ENCODE data around the gene PNMA8A.

PNMA8A gene

DNA sequence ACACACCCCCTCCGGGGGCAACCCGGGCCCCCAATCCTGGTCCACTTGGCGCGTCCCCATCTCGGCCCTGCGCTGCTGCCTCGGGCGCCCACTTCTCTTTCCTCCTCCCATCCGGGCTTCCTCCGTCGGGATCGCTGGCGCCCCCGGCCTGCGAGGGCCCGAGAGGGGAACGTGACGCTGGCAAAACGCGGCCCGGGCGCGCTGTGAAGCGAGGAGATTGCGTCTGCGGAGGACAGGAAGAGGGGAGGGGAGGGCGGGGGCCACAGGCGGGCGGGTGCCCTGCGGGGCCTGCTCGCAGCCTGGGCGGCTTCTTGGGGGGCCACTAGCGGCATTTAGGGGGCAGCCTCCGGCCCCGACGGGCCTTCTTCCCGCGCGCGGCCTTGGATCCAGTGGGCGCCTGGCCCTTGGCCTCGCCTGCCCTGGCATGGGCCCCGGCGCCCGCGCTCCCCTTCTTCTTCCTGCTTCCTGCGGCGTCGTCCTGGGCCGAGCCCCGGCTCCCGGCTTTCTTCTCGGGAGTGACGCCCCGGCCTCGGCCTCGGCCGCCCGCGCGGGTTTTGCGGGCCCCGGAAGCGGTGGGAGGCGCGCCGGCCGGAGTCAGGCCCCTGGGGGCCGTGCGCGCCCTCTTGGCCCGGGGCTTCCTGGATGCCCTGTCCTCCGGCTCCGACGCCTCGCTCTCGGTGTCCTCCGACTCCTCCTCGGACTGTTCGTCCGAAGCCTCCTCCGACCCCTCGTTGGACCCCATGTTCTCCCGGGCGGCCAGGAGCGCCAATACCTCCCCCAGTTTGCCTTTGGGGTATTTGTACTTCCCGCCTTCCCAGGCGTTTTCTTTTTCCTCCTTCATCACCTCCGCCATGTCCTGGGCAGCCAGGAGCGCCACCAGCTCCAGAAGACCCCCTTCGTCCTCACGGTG lies 22.1 kb upstream of the PNMA8A start:
- DNase-seq (ENCODE audit: low read depth in 1 of 2, low spot score in 1 of 2): no peak

DNA sequence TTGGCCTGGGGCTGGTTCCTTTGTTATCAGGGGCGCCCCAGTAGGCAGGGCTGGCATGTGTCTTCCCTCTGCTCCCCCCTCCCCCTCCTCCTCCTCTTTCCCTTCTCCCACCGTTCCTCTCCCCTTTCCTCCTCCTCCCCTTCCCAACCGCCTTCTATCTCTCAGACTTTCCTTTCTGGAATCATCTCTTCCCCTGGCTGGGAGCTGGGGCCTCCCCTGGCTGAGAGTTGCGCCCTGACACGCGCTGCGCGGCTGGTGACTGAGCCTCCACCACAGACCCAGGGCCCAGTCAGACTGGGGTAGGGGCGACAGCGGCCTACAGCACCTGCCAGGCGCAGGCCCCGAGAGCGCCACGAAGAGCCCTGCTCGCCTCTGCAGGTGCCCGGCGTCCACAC lies 21.5 kb upstream of the PNMA8A start:
- no peak for DNase-seq (ENCODE audit: low read depth in 1 of 2, low spot score in 1 of 2)

DNA sequence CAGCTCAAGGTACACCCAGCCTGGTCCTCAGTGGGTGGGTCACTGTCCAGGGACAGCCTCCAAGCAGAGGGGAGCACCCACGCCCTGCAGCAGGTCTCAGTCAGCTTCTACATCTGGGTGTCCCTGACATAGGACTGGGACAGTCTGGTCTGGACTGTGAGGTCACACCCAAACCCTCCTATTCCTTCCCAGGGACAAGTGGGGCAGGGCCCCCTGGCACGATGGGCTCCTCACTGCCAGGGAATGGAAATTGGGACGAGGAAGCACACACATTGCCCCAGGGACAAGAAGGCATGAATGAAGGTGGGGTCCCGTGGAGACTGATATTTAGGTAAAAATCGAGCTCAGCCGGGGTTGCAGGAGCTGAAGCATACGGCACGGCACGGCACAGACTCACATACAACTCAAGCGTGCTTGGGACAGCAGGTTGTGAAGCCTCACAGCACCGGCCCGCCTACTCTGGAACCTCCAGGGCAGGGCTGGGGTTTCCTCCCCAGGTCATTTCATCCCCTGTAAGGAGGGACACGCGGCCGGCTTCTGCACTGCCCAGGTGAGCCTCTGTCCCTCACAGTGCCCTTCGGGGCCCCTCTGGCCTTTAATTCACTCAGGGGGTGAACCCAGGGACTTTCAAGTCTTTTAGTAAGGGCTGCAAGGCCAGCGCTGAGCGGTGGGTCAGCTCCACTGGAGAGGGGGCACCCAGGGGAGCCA lies 20.8 kb upstream of the PNMA8A start:
- DNase-seq (ENCODE audit: low read depth in 1 of 2, low spot score in 1 of 2): no peak

DNA sequence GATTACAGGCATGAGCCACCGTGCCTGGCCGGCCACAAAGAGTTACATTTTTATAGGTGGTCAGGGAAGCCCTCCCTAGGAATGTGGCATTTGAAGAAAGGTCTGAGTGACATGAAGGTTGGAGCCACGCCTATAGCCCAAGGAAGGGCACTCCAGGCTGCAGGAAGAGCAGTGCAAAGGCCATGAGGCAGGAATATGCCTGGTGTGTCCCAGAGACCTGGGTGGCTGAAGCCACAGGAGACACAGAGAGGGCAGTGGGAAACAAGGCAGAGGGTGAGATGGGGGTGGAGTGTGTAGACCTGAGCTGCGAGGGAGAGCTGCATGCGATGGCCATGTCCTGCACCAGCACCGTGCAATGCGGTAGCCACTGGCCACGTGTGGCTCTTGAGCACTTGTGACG lies 19.4 kb upstream of the PNMA8A start:
- no peak for DNase-seq (ENCODE audit: low read depth in 1 of 2, low spot score in 1 of 2)

DNA sequence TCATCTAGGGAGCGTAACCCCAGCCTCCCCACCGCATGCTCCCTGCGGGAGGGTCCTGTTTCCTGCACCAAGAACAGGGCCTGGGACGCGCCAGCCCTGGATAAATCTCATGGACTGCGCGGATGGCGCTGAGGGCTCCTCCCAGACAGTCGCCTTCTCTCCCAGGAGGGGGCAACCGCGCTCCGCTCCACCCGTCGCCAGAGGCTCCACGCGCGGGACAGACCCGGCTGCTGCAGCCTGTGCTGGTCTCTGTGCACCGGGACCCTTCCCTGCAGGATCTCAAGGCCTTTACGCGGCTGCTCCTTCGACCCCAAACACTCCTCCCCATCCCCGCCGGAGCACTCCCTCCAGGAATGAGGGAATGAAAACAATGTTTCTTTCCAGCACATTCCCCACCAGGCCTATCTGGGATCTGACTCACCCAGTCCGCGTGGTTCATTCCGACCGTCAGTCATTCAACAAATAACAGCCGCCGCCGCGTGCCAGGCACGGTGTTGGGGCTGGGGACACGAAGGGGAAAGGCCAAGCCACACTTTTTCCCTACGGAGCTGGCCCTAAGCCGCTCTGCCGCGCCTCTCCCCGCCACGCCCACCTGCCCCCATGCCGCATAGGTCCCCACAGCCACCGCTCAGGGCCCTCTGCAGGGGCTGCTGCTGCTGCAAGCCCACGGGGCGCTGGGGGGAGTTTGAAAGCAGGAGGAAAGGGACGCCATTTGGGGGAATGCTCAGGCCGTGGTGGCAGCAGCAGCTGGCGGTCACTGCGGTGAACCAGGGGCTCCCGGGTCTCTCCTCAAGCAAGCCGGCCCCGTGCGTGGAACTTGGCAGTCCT lies 18.3 kb upstream of the PNMA8A start:
- DNase-seq (ENCODE audit: low read depth in 1 of 2, low spot score in 1 of 2): no peak

DNA sequence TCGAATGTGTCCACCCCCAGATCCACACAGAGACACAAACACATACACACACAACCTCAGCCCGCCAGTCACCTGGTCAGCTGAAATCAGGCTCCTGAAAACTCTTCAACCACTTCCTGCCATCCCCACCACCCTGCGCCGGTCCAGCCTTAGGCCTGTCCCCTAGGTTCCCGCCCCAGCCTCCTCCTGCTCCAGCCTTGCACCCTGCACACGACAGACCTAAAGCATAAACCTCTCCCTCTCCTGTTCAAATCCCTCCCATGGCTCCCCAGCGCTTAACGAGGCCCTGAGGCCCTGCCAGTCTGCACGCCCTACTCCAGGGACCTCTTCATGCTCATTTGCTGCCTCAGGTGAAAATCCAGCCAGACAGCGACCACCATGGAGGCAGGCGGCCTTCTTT lies 17.2 kb upstream of the PNMA8A start:
- DNase-seq (ENCODE audit: low read depth in 1 of 2, low spot score in 1 of 2): no peak

DNA sequence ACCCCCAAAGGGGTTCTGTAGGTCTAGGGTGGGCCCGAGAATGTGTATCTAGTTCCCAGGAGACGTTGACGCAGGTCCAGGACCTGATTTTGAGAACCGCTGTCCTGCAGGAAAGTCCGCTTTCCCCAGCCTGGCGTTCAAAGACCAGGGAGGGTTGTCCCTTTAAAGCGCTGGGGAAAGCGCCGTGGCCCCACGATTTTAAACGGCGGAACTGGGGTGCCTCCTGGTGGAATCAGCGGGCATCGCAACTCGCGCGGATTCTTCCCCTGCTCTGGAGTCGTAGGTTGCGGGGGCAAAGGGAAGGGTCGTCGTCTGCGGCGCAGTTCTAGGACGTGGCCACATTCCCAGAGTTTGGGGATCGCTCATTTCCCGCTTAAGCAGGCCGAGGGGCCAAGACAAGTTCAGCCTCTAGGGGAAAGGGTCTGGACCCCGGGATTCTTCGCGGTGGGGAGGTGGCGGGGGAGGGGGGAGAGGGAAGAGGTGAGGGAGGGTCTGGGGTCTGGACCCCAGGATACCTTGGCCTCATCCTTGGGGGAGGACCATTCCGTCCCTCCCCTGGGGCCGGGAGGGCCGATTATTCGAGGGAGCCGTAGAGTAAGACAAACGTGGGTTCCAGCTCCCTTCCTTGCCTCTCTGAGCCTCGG lies 16.6 kb upstream of the PNMA8A start:
- peak; percentile 54 to 78 for DNase-seq (ENCODE audit: low read depth in 1 of 2, low spot score in 1 of 2)

DNA sequence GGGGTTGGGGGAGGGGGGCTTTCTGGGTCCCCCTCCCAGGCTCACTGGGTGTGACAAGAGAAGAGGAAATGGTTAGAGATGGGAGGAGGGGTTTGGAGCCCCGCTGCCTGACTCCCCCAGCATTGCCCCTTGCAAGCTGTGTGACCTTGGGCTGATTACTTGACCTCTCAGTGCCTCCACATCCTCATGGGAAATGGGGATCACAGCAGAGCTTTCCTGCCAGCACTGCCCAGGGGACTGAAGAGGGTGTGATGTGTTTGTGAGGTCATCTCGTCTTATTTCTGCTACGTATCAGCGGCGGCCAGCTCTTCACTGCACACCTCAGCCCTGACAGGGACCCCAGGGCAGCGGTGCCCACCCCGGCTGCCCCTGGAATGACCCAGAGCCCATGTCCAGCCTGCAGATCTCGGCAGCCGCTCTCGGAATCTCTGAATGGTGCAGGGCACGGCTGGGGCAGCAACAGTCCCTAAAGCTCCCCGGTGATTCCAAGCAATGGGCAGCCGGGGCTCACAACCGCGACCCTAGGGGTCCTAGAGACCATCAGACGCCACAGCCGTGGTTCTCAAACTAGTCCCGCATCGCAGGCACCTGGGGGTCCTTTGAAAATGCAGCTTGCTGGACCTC lies 15.9 kb upstream of the PNMA8A start:
- no peak for DNase-seq (ENCODE audit: low read depth in 1 of 2, low spot score in 1 of 2)

DNA sequence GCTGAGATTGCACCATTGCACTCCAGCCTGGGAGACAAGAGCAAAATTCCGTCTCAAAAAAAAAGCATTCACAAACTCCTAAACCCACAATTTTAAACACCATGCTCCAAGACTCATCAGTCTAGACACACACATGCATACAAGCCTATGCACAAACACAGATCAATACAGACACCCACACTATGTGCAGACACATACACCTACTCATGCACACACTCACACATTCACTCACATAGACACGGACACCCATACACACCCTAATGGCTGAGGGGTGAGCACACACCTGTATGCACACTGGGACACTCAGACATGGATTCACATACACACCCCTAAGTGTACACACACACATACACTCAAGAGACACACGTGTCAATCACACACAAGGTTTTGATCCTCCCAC lies 15.0 kb upstream of the PNMA8A start:
- no peak for DNase-seq (ENCODE audit: low read depth in 1 of 2, low spot score in 1 of 2)

DNA sequence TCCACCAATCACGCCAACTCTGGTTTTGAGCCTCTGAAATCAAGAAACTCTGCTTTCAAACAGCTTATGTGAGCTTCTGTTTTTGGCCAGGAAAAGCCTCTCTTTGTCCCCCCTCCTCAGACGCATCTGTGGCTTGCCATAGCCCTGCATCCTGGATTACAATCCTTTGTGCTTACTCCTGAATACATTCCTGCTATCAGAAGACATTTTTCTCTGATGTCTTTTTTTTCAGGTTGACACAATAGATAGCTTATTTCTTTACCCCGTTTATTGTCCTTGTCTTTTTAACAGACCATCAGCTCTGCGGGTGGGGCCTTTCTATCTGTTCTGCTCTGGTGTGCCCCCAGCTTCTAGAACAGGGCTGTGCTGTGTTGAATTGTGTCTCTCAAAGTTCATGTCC lies 13.3 kb upstream of the PNMA8A start:
- DNase-seq (ENCODE audit: low read depth in 1 of 2, low spot score in 1 of 2): no peak

DNA sequence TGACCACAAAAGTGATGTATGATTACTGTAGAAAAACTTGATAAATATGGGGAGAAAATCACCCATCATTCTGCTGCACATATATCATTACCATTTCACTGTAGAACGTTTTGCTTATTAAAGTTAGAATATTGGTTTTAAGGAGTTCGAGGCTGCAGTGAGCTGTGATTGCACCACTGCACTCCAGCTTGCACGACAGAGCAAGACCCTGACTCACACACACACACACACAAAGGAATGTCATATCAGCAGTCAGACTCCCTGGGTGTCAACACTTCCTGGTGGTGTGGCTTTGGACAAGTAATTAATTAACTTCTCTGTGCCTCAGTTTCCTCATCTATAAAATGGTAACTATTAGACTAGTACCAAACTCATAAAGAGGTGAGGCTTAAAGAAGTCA lies 11.3 kb upstream of the PNMA8A start:
- DNase-seq (ENCODE audit: low read depth in 1 of 2, low spot score in 1 of 2): no peak

DNA sequence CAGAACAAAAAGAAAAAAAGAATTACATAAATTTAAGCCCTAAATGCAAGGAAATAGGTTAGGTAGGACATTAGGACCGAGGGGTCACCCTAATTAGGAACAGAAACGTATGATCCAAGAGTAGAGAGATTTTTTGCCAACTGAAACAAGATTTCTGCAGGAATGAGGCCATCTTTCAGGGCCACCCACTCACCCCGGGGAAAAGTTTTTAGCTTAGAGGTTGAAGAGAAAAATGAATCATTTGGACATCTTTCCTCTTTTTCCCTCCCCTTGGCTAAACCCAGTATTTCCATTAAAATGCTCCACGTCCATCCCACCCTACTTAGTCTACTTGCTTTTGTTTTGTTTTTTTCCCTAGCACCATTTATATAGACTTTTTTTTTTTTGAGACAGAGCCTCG lies 10.6 kb upstream of the PNMA8A start:
- DNase-seq (ENCODE audit: low read depth in 1 of 2, low spot score in 1 of 2): no peak

DNA sequence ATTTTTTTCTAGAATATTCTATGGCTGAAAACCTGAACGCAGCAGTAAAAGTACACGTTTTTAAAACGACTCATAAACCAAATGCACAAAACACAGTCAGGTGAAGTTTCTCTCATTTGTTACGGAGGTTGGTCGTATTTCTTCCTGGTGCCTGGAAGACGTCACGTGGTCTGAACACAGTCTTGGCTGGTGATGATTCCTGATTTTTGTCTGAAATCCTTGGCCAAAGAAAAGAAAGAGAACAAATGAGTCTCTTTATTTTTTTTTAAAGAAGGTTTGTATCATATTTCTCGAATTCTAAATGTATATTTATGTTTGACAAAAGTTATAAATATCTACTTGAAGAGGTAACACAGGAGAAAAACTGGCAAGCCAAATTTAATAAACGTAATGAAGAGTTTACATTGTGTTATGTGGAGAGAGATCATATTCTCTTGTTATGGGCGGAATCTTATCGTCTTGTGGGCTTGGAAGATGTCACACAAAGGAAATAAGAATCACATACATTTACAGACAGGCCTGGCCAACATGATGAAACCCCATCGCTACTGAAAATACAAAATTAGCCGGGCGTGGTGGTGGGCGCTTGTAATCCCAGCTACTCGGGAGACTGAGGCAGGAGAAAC lies 10.0 kb upstream of the PNMA8A start:
- no peak for DNase-seq (ENCODE audit: low read depth in 1 of 2, low spot score in 1 of 2)

DNA sequence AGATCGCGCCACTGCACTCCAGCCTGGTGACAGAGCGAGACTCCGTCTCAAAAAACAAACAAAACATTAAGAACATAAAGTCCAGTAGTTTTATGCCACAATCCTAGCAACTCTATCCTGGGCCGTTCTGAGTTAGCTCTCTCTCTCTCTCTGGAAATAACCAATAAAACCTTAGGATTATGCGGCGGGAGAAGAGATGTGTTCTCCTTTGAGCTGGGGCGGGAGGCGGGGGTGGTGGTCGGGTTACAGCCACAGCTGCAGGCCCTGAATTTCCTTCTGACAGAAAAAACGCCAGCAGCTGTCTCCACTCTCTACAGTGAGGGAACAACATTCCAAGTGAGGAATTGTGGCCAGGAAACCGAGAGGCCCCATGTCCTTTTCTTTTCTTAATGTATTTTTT lies 9.1 kb upstream of the PNMA8A start:
- DNase-seq (ENCODE audit: low read depth in 1 of 2, low spot score in 1 of 2): no peak

DNA sequence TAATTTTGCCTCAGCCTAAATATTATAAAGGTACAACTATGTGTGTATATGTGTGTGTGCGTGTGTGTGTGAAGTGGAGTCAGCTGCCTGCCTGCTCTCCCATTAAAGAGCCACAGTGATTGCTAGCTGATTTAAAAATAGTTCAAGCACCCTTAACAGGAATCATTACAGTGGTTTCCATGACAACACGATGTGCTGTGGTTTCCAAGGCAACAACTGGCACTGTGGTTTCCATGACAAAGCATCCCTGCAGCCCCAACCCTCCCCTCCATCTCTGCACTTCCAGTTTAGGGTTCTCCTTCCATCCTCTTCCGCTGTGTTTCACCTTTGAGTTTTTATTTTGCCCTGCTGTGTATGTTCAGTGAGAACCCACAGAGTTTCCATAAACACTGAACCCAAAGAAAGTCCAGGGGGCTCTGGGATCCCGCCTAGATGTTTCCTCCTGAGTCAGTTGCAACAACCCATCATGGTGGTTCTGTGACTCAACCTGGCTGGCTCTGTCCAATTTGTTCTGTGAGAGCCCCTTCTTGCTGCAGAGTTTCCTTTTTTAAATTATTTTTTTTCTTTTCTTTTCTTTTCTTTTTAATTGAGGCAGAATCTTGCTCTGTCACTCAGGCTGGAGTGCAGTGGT lies 7.1 kb upstream of the PNMA8A start:
- DNase-seq (ENCODE audit: low read depth in 1 of 2, low spot score in 1 of 2): no peak

DNA sequence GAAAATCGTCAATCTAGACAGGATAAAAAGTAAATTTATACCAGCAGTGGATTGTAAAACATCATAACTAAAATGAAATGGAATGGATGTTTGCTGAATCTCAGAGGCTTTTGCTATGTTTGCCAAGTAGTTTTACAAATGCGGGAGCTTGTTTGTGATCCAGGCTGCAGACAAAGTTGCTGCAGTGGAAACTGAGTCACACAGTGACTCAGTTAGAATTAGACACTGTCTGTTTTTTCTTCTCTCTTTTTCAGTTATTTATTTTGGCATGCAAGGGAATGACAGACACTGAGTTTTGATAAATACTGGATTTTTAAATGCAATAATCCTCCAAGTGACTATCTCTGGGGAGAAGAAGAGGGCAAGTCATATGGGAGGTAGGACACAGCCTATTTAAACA lies 4.6 kb upstream of the PNMA8A start:
- DNase-seq (ENCODE audit: low read depth in 1 of 2, low spot score in 1 of 2): no peak

DNA sequence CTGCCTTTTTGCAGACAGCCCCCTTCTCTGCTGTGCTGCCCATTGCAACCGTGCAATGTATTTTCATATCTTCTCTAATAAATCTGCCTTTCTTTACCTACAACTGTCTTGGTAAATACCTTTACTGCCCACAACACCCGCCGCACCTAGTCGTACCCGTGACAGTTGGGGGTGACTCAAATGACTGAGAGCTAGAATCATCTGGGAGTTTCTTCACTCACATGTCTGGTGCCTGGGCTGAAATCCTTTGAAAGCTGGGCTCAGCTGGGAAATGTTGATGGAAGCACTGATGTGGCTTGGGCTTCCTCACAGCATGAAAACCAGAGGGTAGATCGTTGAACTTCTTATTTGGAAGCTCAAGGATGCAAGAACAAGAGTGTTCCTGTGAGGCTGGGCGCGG lies 2.8 kb upstream of the PNMA8A start:
- DNase-seq (ENCODE audit: low read depth in 1 of 2, low spot score in 1 of 2): no peak

DNA sequence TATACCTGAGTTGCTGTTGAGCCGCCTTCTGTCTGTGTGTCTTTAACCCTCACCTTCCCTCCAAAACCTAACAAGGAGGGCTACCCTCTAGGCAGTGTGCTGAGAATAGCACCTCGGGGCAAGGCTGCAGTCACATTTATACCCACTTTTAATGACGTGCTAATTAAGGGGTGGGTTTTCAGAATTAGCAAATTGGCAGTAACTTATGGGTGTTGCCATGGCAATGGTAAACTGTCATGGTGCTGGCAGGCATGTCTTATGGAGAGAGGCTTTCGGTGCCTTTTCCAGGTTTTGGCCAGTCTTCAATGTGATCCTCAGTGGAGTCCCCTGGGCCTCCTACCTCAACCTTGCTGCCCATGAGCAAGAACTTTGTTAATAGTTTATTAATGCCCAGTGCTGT lies 1.2 kb upstream of the PNMA8A start:
- no peak for DNase-seq (ENCODE audit: low read depth in 1 of 2, low spot score in 1 of 2)

DNA sequence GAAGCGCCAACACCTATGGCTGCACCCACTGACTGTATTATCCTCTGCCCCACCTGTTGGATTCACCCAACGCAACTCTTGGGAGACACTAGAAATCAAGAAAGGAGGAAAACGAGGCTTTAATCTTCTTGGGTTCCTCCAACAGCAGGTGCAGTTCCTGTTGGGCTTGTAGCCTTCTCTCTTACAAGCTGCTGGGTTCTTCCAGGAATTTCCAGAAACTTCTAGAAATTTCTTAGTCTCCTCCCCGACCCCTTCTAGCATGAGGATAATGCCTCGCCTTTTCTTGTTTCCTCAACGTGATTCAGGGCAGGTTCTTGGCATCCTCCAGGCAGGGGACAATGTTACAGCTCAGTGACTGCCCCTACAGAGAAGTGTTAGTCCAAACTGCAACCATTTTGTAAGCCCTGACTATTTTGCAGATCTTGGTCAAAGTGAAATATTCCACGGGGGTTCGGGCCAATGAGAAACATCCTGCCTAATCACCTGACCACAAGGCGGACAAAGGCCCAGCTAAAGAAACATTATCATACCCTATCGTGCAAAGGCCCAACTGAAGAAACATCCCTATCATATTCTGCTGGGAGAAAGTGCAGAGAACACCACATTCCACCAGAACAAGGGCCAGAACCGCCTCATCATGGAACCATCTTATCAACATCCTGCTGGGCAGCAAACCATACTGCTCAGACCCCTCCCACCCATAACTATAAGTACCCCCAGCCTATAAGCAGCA lies 614 bp upstream of the PNMA8A start:
- no peak for DNase-seq (ENCODE audit: low read depth in 1 of 2, low spot score in 1 of 2)
